Measurements from ENCODE around the gene ST8SIA5. TPM values are rescaled to one million over a fixed set of nuclear protein-coding genes. Genes with fewer than 3 reads are reported as not detected.
A peak's percentile ranks its signal among the peaks of the same experiment; 100 is the strongest.

ST8SIA5 gene
- total and polyA plus RNA-seq, 2 donors (not counting 1 experiment from before 2014, with no cell fraction given) = under 0.01 to 0.01 TPM

DNA sequence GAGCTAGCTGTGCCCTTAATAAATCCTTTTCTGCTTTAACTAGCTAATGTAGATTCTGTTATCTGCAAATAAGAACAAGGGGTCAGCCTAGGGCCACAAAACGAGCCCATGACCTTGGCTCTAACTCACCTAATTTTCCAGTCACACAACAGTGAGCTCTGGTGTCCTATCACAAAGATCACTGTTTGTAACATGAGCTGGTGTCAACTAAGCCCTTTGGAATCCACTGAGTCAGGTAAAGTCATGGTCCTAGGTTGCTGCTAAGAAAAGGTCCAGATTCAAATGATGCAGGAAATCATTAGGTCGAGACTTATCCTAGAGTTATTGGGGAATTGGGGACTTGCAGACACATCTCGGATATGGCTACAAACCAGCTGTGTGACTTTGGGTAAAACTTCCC is 49.9 kb downstream of the ST8SIA5 start:
- H3K36me3 ChIP-seq (ENCODE audit: control insufficient read depth, insufficient read depth, low read length) = no peaks in the 10 kb centered on the region
- no peak overlapping the region for H3K27ac ChIP-seq (ENCODE audit: insufficient read depth, low read length)
- no peaks in the 10 kb centered on the region for H3K9me3 ChIP-seq (ENCODE audit: control insufficient read depth, insufficient read depth, low read depth, low read length)
- H3K4me1 ChIP-seq (ENCODE audit: control insufficient read depth, extremely low read depth, insufficient read depth, low read length) = peaks cover 1% of the 10 kb centered on the region
- TF ChIP-seq EZH2 (IDR thresholded peaks at IDR 0.05; ENCODE audit: low read length, missing control alignments) = no peak
- TF ChIP-seq CTCF (conservative IDR thresholded peaks at IDR 0.05 in 1 of 2, IDR thresholded peaks at IDR 0.05 in 1 of 2; ENCODE audit: low read depth in 1 of 2, low read length in 2 of 2) = no peak
- H3K9ac ChIP-seq (ENCODE audit: insufficient read depth, low read length) = no peak overlapping the region
- H3K27me3 ChIP-seq (ENCODE audit: control insufficient read depth, insufficient read depth, low read length) = no peaks in the 10 kb centered on the region
- H3K4me3 ChIP-seq (replicated peaks in 1 of 4; ENCODE audit: control extremely low read depth in 1 of 4, insufficient read depth in 1 of 4, low read depth in 3 of 4, low read length in 4 of 4) = no peak overlapping the region
- H3K79me2 ChIP-seq (ENCODE audit: control insufficient read depth, insufficient read depth, low read length) = no peaks in the 10 kb centered on the region
- peak in 1 of 2 donors; percentile 50 for DNase-seq (ENCODE audit: low read depth in 2 of 2)
- H4K20me1 ChIP-seq (ENCODE audit: control insufficient read depth, extremely low read depth, insufficient read depth, low read length) = no peaks in the 10 kb centered on the region
- no peak overlapping the region for H2AFZ ChIP-seq (ENCODE audit: low read length)
- H3K4me2 ChIP-seq (ENCODE audit: extremely low read depth, insufficient read depth, low read length) = no peak overlapping the region

GRCh38 chr18:46705521-46705920 is 51.3 kb downstream of the ST8SIA5 start:
- no peak for TF ChIP-seq EZH2 (IDR thresholded peaks at IDR 0.05; ENCODE audit: low read length, missing control alignments)
- TF ChIP-seq CTCF (conservative IDR thresholded peaks at IDR 0.05 in 1 of 2, IDR thresholded peaks at IDR 0.05 in 1 of 2; ENCODE audit: low read depth in 1 of 2, low read length in 2 of 2) = no peak
- Histone ChIP-seq H3K27me3 (ENCODE audit: control insufficient read depth, insufficient read depth, low read length) (no peaks in the 10 kb centered on the region), H4K20me1 (ENCODE audit: control insufficient read depth, extremely low read depth, insufficient read depth, low read length) (no peaks in the 10 kb centered on the region), H3K79me2 (ENCODE audit: control insufficient read depth, insufficient read depth, low read length) (no peaks in the 10 kb centered on the region), H3K4me1 (ENCODE audit: control insufficient read depth, extremely low read depth, insufficient read depth, low read length) (no peaks in the 10 kb centered on the region), H3K36me3 (ENCODE audit: control insufficient read depth, insufficient read depth, low read length) (no peaks in the 10 kb centered on the region), H3K9me3 (ENCODE audit: control insufficient read depth, insufficient read depth, low read depth, low read length) (no peaks in the 10 kb centered on the region), H3K4me3 (replicated peaks in 1 of 4; ENCODE audit: control extremely low read depth in 1 of 4, insufficient read depth in 1 of 4, low read depth in 3 of 4, low read length in 4 of 4) (no peak overlapping the region), H3K27ac (ENCODE audit: insufficient read depth, low read length) (no peak overlapping the region), H3K9ac (ENCODE audit: insufficient read depth, low read length) (no peak overlapping the region), H2AFZ (ENCODE audit: low read length) (no peak overlapping the region), H3K4me2 (ENCODE audit: extremely low read depth, insufficient read depth, low read length) (no peak overlapping the region)
- DNase-seq (ENCODE audit: low read depth in 2 of 2) = no peak

- no peak for TF ChIP-seq EZH2 (IDR thresholded peaks at IDR 0.05; ENCODE audit: low read length, missing control alignments)
- no peak for TF ChIP-seq CTCF (conservative IDR thresholded peaks at IDR 0.05 in 1 of 2, IDR thresholded peaks at IDR 0.05 in 1 of 2; ENCODE audit: low read depth in 1 of 2, low read length in 2 of 2)
- Histone ChIP-seq H3K27me3 (ENCODE audit: control insufficient read depth, insufficient read depth, low read length) (no peaks in the 10 kb centered on the region), H3K27ac (ENCODE audit: insufficient read depth, low read length) (no peak overlapping the region), H3K9me3 (ENCODE audit: control insufficient read depth, insufficient read depth, low read depth, low read length) (no peaks in the 10 kb centered on the region), H2AFZ (ENCODE audit: low read length) (no peak overlapping the region), H3K9ac (ENCODE audit: insufficient read depth, low read length) (no peak overlapping the region), H3K36me3 (ENCODE audit: control insufficient read depth, insufficient read depth, low read length) (no peaks in the 10 kb centered on the region), H3K4me1 (ENCODE audit: control insufficient read depth, extremely low read depth, insufficient read depth, low read length) (no peaks in the 10 kb centered on the region), H3K4me2 (ENCODE audit: extremely low read depth, insufficient read depth, low read length) (no peak overlapping the region), H3K79me2 (ENCODE audit: control insufficient read depth, insufficient read depth, low read length) (no peaks in the 10 kb centered on the region), H4K20me1 (ENCODE audit: control insufficient read depth, extremely low read depth, insufficient read depth, low read length) (no peaks in the 10 kb centered on the region), H3K4me3 (replicated peaks in 1 of 4; ENCODE audit: control extremely low read depth in 1 of 4, insufficient read depth in 1 of 4, low read depth in 3 of 4, low read length in 4 of 4) (no peak overlapping the region)
- no peak for DNase-seq (ENCODE audit: low read depth in 2 of 2)
Measured at GRCh38 chr18:46704816-46705215, 52.0 kb downstream of the ST8SIA5 start.

All from fibroblast of lung (primary cell).